HepG2 (cell line): ENCODE data around the gene ARL5A. TPM values are rescaled to one million over a fixed set of nuclear protein-coding genes. Genes with fewer than 3 reads are reported as not detected.

ENCODE experiments used
- CHCHD3 ChIP-seq: sonication (generic); formaldehyde crosslinking; IDR thresholded peaks from 2 replicates; pipeline ENCODE4 v1.8.0; 2022; ENCODE audit warnings: mild to moderate bottlenecking, missing genetic modification reagents, moderate library complexity
- CHD2 ChIP-seq: IDR thresholded peaks from 2 replicates; pipeline ENCODE4 v1.6.1; 2011; ENCODE audit warnings: low read depth, low read length, improper control_type of control experiment
- ETV5 ChIP-seq: IDR thresholded peaks from 2 replicates; pipeline ENCODE4 v1.6.1; 2018; ENCODE audit warnings: missing biosample characterization, missing genetic modification reagents, inconsistent platforms, borderline replicate concordance
- HHEX ChIP-seq: IDR thresholded peaks from 2 replicates; pipeline ENCODE4 v1.6.1; 2016; ENCODE audit warnings: control low read depth
- JUN ChIP-seq: sonication (generic); formaldehyde crosslinking; IDR thresholded peaks from 2 replicates; pipeline ENCODE4 v1.4.0; 2020; ENCODE audit warnings: mild to moderate bottlenecking, missing genetic modification reagents
- MED8 ChIP-seq: sonication (generic); formaldehyde crosslinking; IDR thresholded peaks from 2 replicates; pipeline ENCODE4 v1.8.1; 2023; ENCODE audit warnings: mild to moderate bottlenecking, missing genetic modification reagents; ENCODE audit not compliant: insufficient replicate concordance
- NR1H2 ChIP-seq: sonication (generic); formaldehyde crosslinking; IDR thresholded peaks from 2 replicates; pipeline ENCODE4 v1.8.1; 2022; ENCODE audit warnings: low read depth, missing genetic modification reagents, borderline replicate concordance
- SALL1 ChIP-seq: sonication (generic); formaldehyde crosslinking; IDR thresholded peaks from 2 replicates; pipeline ENCODE4 v1.8.0; 2022; ENCODE audit warnings: mild to moderate bottlenecking, missing genetic modification reagents
- SIX1 ChIP-seq: sonication (generic); formaldehyde crosslinking; IDR thresholded peaks from 2 replicates; pipeline ENCODE4 v1.4.0; 2020; ENCODE audit warnings: missing genetic modification reagents, borderline replicate concordance
- SOX6 ChIP-seq, 2 experiments: fragments of 450-650 bp in 1 of 2; sonication (generic) in 1 of 2; formaldehyde crosslinking in 1 of 2; IDR thresholded peaks; 2 replicates each; pipeline versions ENCODE4 v1.4.0 to v1.6.1; 2017 to 2020; ENCODE audit warnings: antibody characterized with exemption in 1 of 2, mild to moderate bottlenecking in 1 of 2, missing genetic modification reagents in 1 of 2
- SP1 ChIP-seq, 2 experiments: fragments of 450-650 bp in 1 of 2; sonication (generic) in 1 of 2; formaldehyde crosslinking in 1 of 2; IDR thresholded peaks; 2 replicates each; pipeline versions ENCODE4 v1.4.0 to v1.6.1; 2016 to 2020; ENCODE audit warnings: missing genetic modification reagents in 1 of 2
- SP2 ChIP-seq: sonication (generic); formaldehyde crosslinking; IDR thresholded peaks from 2 replicates; pipeline ENCODE4 v1.5.1; 2020; ENCODE audit warnings: mild to moderate bottlenecking, missing genetic modification reagents
- ZNF10 ChIP-seq: sonication (generic); formaldehyde crosslinking; IDR thresholded peaks from 2 replicates; pipeline ENCODE4 v1.4.0; 2020; ENCODE audit warnings: mild to moderate bottlenecking, low read depth, missing genetic modification reagents, borderline replicate concordance
- ZNF121 ChIP-seq: sonication (generic); formaldehyde crosslinking; IDR thresholded peaks from 2 replicates; pipeline ENCODE4 v1.5.0; 2020; ENCODE audit warnings: mild to moderate bottlenecking, missing genetic modification reagents
- ZNF138 ChIP-seq: sonication (generic); formaldehyde crosslinking; IDR thresholded peaks from 2 replicates; pipeline ENCODE4 v1.5.0; 2020; ENCODE audit warnings: mild to moderate bottlenecking, low read depth, missing genetic modification reagents
- ZNF546 ChIP-seq: sonication (generic); formaldehyde crosslinking; conservative IDR thresholded peaks from 2 replicates; pipeline ENCODE4 v1.8.1; 2023; ENCODE audit warnings: mild to moderate bottlenecking, missing genetic modification reagents
- ZNF550 ChIP-seq: sonication (generic); formaldehyde crosslinking; IDR thresholded peaks from 2 replicates; pipeline ENCODE4 v1.4.0; 2020; ENCODE audit warnings: mild to moderate bottlenecking, missing genetic modification reagents, borderline replicate concordance
- ZNF619 ChIP-seq: sonication (generic); formaldehyde crosslinking; IDR thresholded peaks from 2 replicates; pipeline ENCODE4 v1.4.0; 2020; ENCODE audit warnings: mild to moderate bottlenecking, missing genetic modification reagents
- ZNF670 ChIP-seq: sonication (generic); formaldehyde crosslinking; IDR thresholded peaks from 2 replicates; pipeline ENCODE4 v1.8.0; 2022; ENCODE audit warnings: mild to moderate bottlenecking, missing genetic modification reagents, borderline replicate concordance
- ZNF761 ChIP-seq: sonication (generic); formaldehyde crosslinking; conservative IDR thresholded peaks from 2 replicates; pipeline ENCODE4 v1.4.0; 2020; ENCODE audit warnings: mild to moderate bottlenecking, missing genetic modification reagents
- polyA plus RNA-seq, 8 experiments: library from polyadenylated mRNA; depleted of rRNA in 3 of 8; stranded (reverse) in 7 of 8; unstranded in 1 of 8; fragments of >200 nt; fragmentation: Illumina TruSeq in 4 of 8; extraction: Trizol in 4 of 8; gene quantifications; 2 replicates each; pipeline versions ENCODE4 v1.2.1 to v1.2.3, GENCODE V29; 2011 to 2016; ENCODE audit warnings: low read depth in 4 of 8, missing spikeins in 1 of 8, mixed read lengths in 1 of 8; ENCODE audit not compliant: insufficient read depth in 1 of 8
- total RNA-seq, 5 experiments: library from RNA; depleted of rRNA; stranded (reverse); fragments of >200 nt; fragmentation: Illumina TruSeq; extraction: Trizol; gene quantifications; 2 replicates each; pipeline ENCODE4 v1.2.3, GENCODE V29; 2016; ENCODE audit warnings: low read depth in 1 of 5
- TF ChIP-seq, protein P1 (sequence below): IDR thresholded peaks from 2 replicates; pipeline ENCODE4 v1.6.1; 2018; ENCODE audit warnings: missing genetic modification reagents, mild to moderate bottlenecking, missing compliant biosample characterization
- TF ChIP-seq, protein P2 (sequence below): sonication (generic); formaldehyde crosslinking; IDR thresholded peaks from 2 replicates; pipeline ENCODE4 v1.5.1; 2020; ENCODE audit warnings: missing genetic modification reagents, mild to moderate bottlenecking, borderline replicate concordance

ARL5A gene
- total and polyA plus RNA-seq, 2 of the 13 experiments (the other 11 are each of a cell fraction or from before 2014, with no cell fraction given) = 47.5 to 149 TPM

DNA sequence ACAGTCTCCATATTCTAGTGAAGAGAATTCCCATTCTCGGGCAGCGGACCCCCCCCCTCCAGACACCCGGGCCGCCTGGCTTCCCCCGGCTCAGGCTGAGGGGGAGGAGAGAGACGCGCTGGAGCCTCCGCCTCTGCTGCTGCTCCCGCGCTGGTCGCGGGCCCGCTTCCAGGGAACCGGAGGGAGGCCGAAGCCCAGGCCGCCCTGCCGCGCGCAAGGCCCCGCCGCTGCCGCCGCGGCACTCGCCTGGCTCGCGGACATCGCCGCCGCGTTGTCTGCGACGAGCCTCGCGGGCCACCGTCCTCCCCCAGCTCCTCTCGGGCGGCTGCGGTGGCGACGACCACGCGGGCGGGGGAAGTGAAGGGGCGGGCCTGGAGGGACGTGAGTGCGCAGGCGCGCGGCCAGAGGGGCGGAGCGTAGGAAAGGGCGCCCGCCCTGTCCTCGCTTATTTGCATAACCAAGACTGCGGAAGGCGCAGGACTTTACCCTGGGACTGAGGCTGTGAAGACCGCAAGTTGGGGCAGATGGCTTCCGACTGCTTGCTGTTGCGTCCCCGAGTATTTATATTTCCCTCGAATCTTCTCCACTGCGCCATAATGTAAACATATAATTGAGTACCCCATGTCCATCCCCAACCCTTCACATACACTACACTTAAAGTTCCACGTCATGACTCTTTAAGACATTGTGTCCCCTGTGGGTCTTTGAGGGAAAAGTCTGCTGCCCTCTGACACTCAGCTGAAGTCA lies at the start of gene ARL5A (continued):
- TF ChIP-seq SP2 (CRISPR knock-in tag) = no peak; the same call in 1 of the 2 replicates
- TF ChIP-seq ZNF550 (CRISPR knock-in tag) = no peak
- no peak for TF ChIP-seq CHD2
- TF ChIP-seq ZNF138 = peak; percentile 65; the same call in 1 of the 2 replicates
- no peak for TF ChIP-seq ZNF670 (CRISPR knock-in tag)
- no peak; the same call in 1 of the 2 replicates for TF ChIP-seq CHCHD3 (CRISPR knock-in tag)
- TF ChIP-seq, protein P1, sequence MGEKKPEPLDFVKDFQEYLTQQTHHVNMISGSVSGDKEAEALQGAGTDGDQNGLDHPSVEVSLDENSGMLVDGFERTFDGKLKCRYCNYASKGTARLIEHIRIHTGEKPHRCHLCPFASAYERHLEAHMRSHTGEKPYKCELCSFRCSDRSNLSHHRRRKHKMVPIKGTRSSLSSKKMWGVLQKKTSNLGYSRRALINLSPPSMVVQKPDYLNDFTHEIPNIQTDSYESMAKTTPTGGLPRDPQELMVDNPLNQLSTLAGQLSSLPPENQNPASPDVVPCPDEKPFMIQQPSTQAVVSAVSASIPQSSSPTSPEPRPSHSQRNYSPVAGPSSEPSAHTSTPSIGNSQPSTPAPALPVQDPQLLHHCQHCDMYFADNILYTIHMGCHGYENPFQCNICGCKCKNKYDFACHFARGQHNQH = peak; percentile 79
- TF ChIP-seq SIX1 (CRISPR knock-in tag) = 0 out of 2 replicates have a peak, but pooled peaks have one; percentile 7
- no peak for TF ChIP-seq SOX6 (IDR thresholded peaks at IDR 0.05)
- TF ChIP-seq SOX6 (CRISPR knock-in tag; IDR thresholded peaks at IDR 0.05) = peak; percentile 54
- no peak for TF ChIP-seq SP1 (IDR thresholded peaks at IDR 0.05)
- peak; percentile 93 for TF ChIP-seq SP1 (CRISPR knock-in tag; IDR thresholded peaks at IDR 0.05)
- no peak for TF ChIP-seq ZNF121 (CRISPR knock-in tag)
- TF ChIP-seq ZNF619 (CRISPR knock-in tag) = no peak
- peak; percentile 85; the same call in 1 of the 2 replicates for TF ChIP-seq NR1H2 (CRISPR knock-in tag)
- peak; percentile 95 for TF ChIP-seq SALL1 (CRISPR knock-in tag)
- peak; percentile 72; the same call in 1 of the 2 replicates for TF ChIP-seq JUN (CRISPR knock-in tag)
- no peak for TF ChIP-seq ZNF10
- TF ChIP-seq ZNF761 (CRISPR knock-in tag) = peak; percentile 65; the same call in 1 of the 2 replicates
- TF ChIP-seq MED8 (CRISPR knock-in tag) = peak; percentile 76
- TF ChIP-seq HHEX (CRISPR knock-in tag) = no peak
- TF ChIP-seq, protein P2, sequence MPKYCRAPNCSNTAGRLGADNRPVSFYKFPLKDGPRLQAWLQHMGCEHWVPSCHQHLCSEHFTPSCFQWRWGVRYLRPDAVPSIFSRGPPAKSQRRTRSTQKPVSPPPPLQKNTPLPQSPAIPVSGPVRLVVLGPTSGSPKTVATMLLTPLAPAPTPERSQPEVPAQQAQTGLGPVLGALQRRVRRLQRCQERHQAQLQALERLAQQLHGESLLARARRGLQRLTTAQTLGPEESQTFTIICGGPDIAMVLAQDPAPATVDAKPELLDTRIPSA (CRISPR knock-in tag) = no peak
- TF ChIP-seq ETV5 = no peak; the same call in 1 of the 2 replicates
- peak; percentile 97 for TF ChIP-seq ZNF546 (CRISPR knock-in tag)
